ENCODE results near the gene SPATS2L. TPM values are rescaled to one million over a fixed set of nuclear protein-coding genes. Genes with fewer than 3 reads are reported as not detected.

SPATS2L gene
- polyA plus RNA-seq, 2 of the 4 experiments (the other 2 are of a cell fraction) = 85.2 to 202 TPM

GRCh38 chr2:200431996-200432705, 125.7 kb downstream of the SPATS2L start (continued):
- TF ChIP-seq TP53 (CRISPR knock-in tag; IDR thresholded peaks at IDR 0.05) (no peak), HDAC2 (IDR thresholded peaks at IDR 0.05) (no peak), RFX5 (IDR thresholded peaks at IDR 0.05) (no peak), ZFP36 (IDR thresholded peaks at IDR 0.05; ENCODE audit: borderline replicate concordance, partially characterized antibody) (no peak), HEYL (CRISPR knock-in tag; IDR thresholded peaks at IDR 0.05) (no peak), NR3C1 (IDR thresholded peaks at IDR 0.05) (no peak), RARB (CRISPR knock-in tag; IDR thresholded peaks at IDR 0.05) (no peak)

- Histone ChIP-seq H3K9me3 (no peaks in the 10 kb centered on the region), H3K27ac (no peak overlapping the region), H3K4me1 (no peaks in the 10 kb centered on the region), H3K4me3 (no peak overlapping the region), H3K4me2 (no peak overlapping the region)
- CTCF ChIA-PET = no interaction called here
- ATAC-seq = no peak
- TF ChIP-seq NPAS2 (CRISPR knock-in tag; IDR thresholded peaks at IDR 0.05; ENCODE audit: borderline replicate concordance) (no peak), RNF2 (IDR thresholded peaks at IDR 0.05; ENCODE audit: borderline replicate concordance, low read depth) (no peak), HDAC2 (IDR thresholded peaks at IDR 0.05) (no peak)
- WGBS (ENCODE audit: missing lambda C conversion rate) = 74% methylated on average over 4 of the region's 4 CpGs
- no peak for FAIRE-seq
- no peak for DNase-seq (ENCODE audit: low read depth in 1 of 2, low spot score in 1 of 2)
- POLR2A ChIA-PET = no interaction called here
These were observed 128.9 kb downstream of the SPATS2L start for GRCh38 chr2:200435379-200435778.

- ATAC-seq (no peak), FAIRE-seq (no peak), DNase-seq (ENCODE audit: low read depth in 1 of 2, low spot score in 1 of 2) (no peak)
- 0 out of 3 replicates have a peak, but pooled peaks cover 5% of the 10 kb centered on the region for H3K4me1 ChIP-seq
- WGBS (ENCODE audit: missing lambda C conversion rate) = 93% methylated on average over 1 of the region's 1 CpG
- H3K27ac ChIP-seq = no peak overlapping the region
- ChIA-PET POLR2A (no interaction called here), CTCF (no interaction called here)
- H3K9me3 ChIP-seq = no peaks in the 10 kb centered on the region
- TF ChIP-seq MYC (IDR thresholded peaks at IDR 0.05; ENCODE audit: borderline replicate concordance, low read length) = no peak
- no peak for TF ChIP-seq RNF2 (IDR thresholded peaks at IDR 0.05; ENCODE audit: borderline replicate concordance, low read depth)
- TF ChIP-seq SMC3 (IDR thresholded peaks at IDR 0.05) = no peak
- TF ChIP-seq CHD4 (IDR thresholded peaks at IDR 0.05; ENCODE audit: borderline replicate concordance) = no peak
- no peak for TF ChIP-seq FOSB (CRISPR knock-in tag; IDR thresholded peaks at IDR 0.05)
- TF ChIP-seq MAZ (IDR thresholded peaks at IDR 0.05; ENCODE audit: borderline replicate concordance, low read depth, low read length) = no peak
- no peak for TF ChIP-seq ZFP36 (IDR thresholded peaks at IDR 0.05; ENCODE audit: borderline replicate concordance, partially characterized antibody)
- TF ChIP-seq CTCF (IDR thresholded peaks at IDR 0.05) = no peak
- TF ChIP-seq NPAS2 (CRISPR knock-in tag; IDR thresholded peaks at IDR 0.05; ENCODE audit: borderline replicate concordance) = no peak
- no peak for TF ChIP-seq BCL3 (IDR thresholded peaks at IDR 0.05)
- no peak for TF ChIP-seq KDM1A (IDR thresholded peaks at IDR 0.05; ENCODE audit: low read depth)
- no peak for TF ChIP-seq KDM5A (IDR thresholded peaks at IDR 0.05)
- TF ChIP-seq RAD21 (conservative IDR thresholded peaks at IDR 0.05 in 1 of 2, IDR thresholded peaks at IDR 0.05 in 1 of 2) = no peak
- TF ChIP-seq ZC3H11A (IDR thresholded peaks at IDR 0.05) = no peak
- no peak for TF ChIP-seq CHD2 (IDR thresholded peaks at IDR 0.05; ENCODE audit: low read length, partially characterized antibody)
- TF ChIP-seq MAFK (IDR thresholded peaks at IDR 0.05; ENCODE audit: partially characterized antibody) = no peak
- no peak for TF ChIP-seq HEYL (CRISPR knock-in tag; IDR thresholded peaks at IDR 0.05)
- no peak for TF ChIP-seq JUNB (IDR thresholded peaks at IDR 0.05)
- H3K4me2 ChIP-seq = no peak overlapping the region
- no peak overlapping the region for H3K4me3 ChIP-seq
These were observed 131.8 kb downstream of the SPATS2L start for GRCh38 chr2:200438251-200438650.

All from A549 (cell line).